Measurements from ENCODE around the gene CPEB3.
"Not testable (repeated sequence)": the region's sequence is repeated elsewhere in the genome, so short reads cannot be mapped to it uniquely, and the experiment has no call there.

The CPEB3 gene

DNA sequence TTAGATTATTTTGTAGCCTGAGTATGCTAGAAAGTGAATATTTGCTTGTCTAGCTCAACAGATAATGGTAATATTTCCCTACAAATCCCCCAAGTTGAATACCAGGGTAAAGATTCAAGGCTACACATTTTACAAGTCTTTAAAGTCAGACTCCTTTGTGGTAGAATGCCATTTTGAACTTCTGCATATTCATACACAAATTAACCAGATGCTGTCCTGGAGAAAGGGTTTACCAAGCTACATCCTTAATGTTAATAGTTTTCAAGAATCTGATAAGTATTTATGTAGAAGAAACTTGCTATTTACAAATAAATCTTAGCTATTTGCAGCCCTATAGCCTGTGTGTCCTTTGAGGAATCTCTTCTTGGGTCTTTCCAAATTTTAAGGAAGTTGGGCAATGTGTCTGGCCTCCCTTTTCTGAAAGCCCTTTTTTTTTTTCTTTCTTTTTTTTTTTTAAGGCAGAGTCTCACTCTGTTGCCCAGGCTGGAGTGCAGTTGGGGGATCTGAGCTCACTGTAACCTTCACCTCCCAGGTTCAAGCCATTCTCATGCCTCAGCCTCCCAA is 82.6 kb downstream of the CPEB3 start:
- no peak for DNase-seq

DNA sequence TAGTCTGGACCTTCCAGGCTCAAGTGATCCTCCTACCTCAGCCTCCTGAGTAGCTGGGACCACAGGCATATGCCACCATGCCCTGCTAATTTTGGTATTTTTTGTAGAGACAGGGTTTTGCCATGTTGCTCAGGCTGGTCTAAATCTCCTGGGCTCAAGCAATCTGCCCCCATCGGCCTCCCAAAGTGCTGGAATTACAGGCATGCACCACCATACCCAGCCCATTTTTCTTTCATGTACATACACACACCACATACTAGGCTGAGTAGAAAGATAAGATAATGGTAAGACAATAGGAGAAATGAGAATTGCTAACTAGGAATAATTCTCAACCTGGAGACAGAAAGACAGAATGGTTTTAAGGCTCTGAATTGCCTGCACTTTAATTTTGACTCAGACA is 83.8 kb downstream of the CPEB3 start:
- no peak for DNase-seq

DNA sequence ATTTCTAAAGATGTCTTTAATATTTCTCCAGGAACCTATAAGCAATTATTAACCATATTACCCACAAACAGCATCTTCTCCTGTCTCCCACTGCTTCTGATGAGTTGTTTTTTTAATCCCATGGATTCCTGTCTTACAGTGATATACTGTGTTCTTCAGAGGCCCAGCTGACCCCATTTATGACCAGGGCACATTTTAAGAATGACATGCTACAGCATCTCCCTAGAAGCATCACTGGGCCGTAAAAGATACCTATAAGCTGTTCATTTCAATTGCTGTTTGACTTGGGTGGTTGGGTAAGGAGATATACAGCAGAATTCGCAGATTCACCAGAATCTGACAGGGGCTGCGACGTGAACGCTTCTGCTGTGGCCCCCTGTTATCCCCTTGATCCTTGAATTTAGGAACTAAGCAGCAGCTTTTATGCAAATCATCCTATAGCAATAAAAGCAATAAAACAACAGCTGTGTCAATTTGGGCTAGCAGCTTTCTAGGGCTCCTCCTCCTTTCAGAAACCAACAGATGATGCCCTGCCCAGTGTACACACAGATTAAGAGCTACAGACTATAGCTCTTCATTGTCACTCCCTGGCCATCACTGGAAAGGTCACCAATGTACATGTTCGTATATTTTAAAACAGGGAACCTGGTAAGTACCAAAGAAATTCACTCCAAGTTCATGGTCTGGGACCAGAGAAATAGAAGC is 86.8 kb downstream of the CPEB3 start:
- no peak for DNase-seq

DNA sequence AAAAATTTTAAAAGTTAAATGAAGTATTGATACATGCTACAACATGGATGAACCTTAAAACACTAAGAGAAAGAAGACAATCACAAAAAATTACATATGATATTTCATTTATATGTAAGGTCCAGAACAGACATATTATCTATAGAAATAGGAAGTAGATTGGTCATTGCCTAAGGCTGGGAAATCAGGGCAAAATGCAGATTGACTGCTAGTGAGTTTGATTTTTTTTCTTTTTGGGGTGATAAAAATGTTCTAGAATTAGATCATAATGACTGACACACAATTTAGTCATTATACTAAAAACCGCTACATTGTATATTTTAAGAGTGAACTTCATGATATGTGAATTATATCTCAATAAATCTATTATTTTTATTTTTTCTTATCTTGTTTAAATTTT is 88.3 kb downstream of the CPEB3 start:
- DNase-seq, result no peak

DNA sequence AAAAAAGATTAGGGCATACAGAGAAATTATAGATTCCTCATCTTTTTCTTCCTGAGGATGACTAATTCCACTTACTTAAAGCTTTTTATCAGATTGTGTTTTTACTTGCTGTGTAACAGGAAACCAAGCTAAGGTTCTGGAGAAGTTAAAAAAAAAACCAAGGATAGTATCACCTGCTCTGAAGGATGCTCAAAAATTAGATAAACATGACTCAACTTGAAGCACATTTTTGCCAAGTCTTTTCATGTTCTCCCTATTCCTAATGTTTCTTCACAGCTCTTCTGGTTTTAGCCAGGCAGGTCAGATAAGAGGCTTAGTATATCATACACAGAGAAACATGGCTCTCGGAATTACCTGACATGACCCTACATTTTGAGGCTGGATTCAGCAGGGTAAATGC is 90.3 kb downstream of the CPEB3 start:
- no peak for DNase-seq

DNA sequence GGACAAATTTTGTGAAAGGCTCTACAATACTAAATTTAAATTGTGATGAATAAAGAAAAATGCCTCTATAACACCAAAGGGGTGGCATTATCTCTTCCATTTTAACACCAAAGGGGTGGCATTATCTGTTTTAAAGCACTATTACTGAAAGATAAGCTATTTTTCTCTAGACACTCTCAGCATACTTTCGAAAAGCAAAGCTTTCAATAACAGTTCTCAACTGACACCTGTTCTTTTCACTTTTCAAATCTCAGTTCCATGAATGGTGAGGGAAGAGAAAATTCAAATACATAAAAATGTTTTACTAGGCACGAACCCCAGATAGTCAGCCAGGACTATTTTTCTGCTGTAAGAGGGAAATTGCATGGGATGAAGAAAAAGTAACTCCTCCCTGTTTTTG is 103.8 kb downstream of the CPEB3 start:
- no peak for DNase-seq

DNA sequence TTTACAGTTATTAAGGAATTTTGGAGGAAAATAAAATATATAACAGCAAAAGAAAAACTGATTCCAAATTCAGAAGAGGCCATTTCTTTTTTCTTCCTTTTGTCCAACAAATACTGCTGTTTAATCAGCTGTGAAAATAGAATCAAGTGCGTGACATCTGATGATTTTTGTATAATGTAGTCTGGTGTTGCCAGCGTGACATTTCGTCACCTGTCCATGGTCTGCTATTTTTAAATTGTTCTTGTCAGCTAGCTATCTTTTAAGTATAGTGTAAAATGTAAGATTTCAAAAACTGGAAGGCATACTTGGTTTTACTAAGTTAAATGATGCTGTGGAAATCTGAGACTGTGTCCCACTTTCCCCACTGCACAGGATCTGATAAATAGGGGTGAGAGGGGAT is 105.9 kb downstream of the CPEB3 start:
- no peak for DNase-seq

DNA sequence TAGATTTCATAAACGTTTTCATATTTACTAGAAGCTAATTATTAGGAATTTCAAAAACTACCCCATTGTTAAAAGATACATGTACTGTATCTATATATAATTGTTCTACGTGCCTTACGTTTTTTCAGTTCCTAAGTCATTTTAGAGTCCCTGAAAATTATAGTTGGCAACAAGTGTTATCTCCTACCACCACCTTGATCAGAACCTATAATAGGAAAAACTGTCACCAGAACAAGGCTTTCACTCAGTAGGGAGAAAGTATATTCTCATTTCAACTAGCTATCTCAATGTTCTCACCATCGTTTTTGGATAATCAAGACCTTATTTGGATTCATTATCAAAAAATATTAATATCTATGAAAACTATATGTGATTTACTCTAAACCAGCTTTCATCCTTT is 107.7 kb downstream of the CPEB3 start:
- DNase-seq, result no peak

DNA sequence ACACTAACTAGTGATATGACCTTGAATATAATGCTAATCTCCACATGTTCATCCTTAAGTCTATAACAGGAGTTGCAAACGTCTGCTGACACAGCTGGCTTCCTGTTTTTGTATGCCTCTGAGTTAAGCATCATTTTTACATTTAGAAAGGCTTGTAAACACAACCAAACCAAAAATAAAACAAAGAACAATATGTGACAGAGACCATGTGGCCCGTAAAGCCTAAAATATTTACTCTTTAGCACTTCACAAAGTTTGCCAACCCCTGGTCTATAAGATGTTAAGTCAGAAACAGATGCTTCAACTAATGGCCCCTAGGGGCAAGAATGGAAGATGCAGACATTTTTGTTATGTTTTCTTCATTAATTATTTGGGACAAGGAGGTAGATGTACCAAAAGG is 109.3 kb downstream of the CPEB3 start:
- DNase-seq, result no peak

DNA sequence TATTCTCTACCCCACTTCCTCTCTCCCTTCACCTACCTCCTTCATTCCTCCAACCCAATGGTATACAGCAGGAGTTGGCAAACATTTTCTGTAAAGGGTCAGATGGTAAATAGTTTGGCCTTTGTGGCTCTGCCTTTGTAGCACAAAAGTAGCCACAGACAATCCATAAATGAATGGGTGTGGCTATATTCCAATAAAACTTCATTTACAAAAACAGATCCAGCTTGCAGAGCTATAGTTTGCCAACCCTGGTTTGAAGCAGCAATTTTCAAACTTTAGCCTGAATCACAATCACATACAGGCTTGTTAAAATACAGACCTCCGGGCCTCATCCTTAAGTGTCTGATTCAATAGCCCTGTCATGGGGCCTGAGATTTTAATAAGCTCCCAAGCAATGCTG is 110.5 kb downstream of the CPEB3 start:
- DNase-seq, result no peak

DNA sequence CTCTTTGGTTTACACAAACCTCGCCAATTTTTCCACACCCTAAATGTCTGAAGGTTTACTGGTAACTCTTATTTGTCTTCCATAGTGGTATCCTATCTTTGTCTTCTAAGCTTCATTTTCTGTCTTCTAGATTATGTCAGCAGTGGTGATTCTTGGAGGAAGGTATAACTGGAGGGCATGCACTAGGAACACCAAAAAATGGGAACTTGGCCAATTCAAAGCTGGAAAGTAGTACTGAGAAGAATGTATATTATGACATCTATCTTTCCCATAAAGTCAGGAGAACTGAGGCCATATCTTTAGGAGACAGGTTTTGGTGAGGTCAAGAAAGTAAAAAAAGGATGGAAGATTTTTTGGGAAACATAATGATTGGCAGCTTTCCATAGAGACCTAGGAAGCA is 113.3 kb downstream of the CPEB3 start:
- no peak for DNase-seq

DNA sequence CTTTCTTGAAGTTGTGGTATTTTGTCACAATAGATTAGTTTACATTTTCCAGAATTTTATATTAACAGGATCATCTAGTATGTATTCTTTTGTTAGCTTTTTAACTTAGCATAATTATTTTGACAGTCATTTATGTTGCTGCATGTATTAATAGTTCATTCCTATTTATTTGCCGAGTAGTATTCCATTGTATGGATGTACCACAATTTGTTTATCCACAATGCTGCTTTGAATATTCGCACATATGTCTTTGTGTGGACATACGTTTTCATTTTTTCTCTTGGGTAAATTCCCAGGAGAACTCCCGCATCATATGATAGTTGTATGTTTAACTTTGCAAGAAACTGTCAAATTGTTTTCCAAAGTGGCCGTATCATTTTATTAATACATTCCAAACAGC is 115.7 kb downstream of the CPEB3 start:
- DNase-seq, result no peak

DNA sequence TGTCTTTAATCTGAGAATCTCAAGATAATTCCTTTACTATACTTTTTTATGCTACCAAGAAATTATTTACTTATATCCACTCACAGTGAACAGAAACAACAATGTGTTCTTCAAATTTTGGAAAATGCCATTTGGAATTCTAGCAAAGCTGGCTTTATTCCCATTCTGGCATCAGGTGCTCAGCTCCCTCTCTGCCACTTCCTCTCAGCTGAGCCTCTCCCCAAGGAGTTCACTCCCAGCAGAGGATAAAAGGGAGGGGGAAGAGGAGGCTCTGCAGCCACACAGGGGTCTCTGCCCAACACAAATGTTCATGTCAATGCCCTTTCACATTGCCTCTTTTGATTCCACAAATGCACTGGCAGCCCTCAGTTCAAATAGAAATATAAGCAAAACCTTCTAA is 116.9 kb downstream of the CPEB3 start:
- DNase-seq, result no peak

DNA sequence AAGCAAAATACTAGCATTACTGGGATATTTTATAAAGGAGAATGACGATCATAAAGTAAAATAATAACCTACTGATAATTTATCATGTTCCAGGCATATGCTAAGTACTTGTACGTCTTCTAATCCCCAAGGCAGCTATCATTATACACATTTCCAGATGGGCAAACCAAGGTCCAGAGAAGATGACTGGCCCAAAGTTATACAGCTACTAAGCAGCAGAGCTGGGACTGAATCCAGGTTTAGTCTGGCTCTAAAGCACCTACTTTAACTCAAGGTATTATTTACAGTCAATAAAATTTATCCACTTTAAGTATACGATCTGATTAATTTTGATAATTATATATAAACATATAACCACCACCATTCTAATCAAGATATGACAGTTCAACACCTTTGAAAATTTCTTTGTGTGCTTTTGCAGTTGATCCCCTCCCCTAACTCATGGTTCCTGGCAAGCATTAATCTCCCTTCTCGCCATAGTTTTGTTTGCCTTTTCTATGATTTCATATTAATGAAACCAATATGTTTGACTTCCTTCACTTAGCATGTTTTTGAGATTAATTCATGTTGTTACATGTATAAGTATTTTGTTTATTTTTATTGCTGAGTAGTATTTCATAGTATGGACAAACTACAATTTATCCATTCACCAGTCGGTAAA is 126.7 kb downstream of the CPEB3 start:
- DNase-seq, result no peak

DNA sequence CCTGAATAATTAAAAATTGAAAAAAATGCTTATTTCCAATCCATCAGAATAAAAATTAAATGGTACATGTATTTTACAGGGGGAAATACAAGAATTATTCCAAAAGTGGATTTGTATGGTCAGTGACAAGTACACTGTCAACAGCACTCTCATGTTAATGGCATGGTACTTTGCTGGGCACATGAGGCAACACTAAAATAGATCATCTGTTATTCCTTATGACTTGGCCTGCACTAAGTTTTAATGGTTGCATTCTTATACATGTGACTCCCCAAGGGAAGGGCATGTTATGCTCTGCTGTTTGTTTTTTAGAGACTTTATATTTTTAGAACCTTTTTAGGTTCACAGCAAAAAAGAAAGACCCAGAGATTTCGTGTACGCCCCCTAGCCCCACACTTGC is 128.3 kb downstream of the CPEB3 start:
- DNase-seq, result no peak

DNA sequence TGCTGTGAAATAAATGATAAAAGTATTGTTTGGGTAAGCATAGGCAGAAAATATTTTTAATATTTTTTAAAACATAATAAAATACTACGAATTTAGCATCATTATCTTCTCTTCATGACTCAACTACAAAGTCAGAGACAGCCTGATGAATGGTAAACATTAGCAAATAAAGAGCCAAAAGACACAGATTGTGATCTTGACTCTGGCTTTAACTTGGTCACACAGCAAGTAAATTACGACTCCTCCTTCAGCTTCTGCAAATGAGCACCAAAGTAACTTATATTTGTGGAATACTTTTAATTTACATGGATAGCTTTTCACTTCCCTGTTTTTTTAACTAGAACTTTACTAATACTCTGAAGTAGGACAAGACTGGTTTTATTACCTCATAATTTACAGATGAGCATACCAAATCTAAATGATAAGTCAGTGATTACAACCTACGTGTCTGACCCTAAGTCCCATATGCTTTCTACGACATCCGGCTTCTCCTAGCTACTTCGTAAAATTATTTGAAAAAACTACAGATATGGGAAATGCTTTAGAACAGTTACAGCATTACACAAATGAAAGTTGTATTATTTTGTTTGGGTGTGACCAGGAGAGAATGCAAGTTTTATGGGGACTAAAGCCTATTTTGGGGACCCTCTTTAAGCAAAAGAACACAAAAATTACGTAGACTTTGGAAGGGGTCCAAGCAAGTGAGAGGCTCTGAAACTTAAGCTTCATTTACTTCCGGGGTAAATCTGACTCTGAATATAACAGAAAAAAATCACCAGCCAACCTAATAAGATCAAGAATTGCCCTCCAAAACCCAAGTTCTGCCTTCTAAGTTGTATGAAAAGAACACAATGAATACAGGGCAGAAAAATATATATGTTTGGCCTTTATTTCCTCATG is 133.8 kb downstream of the CPEB3 start:
- no peak for DNase-seq

DNA sequence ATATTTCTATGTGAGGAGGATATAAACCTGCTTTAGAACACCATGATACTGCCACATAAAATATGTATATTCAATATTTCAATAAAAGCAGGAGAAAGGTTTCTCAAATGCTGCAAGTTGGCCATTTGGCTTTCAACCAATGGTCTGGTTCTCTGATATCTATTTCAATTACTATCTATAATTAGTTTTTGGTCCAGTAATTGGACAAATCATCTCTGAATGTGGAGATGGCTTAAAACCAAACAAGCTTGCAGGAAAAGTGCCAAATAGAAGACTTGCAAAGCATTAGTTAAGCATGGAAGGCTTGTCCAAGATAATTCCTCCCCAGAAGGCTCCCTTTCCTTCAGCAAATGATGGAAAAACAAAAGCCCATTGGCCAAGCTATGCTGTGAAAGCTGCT is 140.1 kb downstream of the CPEB3 start:
- DNase-seq, result no peak

DNA sequence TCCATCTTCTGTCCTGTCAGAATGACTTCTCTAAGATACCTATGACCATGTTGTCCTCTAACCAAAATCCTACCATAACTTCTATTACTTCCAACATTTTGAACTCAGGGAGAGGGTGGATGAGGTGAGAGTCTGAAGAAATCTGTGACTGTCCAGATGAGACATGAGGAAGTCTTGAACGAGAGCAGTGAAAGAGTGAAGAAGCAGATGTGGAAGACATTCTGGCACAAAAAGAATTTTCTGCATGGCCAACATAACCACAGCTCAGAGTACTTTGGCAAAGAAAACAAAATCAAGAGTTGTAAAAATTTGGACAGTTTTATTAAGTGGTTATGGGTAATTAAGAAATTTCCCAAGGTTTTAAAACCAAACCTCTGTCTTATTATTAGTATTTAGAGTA is 141.6 kb downstream of the CPEB3 start:
- no peak for DNase-seq

DNA sequence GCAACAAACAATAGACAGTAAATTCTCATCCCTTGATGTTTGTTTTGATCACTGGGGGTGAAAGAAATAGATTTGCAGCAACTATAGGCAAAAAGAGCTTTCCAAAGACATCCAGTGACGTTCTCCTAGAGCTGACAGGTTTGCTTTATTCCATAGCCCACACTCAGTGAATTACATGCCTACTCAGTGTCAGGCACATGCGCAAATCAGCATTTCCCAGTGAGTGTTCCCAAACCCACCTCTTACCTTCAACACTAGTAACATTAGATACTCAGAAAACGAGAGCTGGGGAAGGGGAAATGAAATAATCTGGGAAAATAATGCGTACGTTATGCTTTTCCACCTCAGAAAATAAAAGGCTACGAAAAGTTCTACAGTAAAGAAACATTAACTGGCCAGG is 144.1 kb downstream of the CPEB3 start:
- no peak for DNase-seq

DNA sequence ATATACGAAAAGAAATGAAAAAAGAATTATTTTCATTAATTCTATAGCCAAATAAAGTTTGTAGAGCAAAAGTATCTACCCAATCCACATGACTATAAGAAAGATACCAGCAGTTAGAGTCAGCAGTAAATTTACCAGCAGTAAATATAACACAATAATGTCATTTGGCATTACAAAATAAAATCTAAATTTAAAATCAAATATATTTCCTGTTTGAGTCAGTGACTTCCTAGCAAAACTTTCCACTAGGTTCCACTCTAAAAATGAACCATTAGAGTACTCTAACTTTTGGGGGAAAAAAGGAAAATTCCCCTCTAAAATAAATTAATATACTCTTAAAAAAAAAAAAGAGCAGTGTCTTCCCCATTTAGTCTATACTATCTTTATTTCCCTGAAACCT is 144.8 kb downstream of the CPEB3 start:
- no peak for DNase-seq

DNA sequence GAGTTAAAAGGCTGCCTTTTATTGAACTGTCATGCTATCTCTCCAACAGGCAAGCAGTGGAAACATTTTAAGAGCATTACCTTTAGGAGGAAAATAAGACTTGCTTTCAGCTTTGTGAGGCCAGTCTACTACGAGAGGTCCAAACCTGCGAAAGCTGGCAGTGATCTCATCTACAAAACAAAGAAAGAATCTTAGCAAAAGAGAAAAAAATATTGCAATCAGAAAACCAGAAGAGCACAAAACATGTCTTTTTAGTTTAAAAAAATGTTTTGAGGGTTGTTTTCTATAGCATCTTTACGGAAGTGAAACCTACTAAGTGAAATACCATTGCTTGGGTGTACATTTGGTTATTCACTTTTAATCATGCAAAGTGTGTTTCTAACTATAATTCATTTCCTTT is 147.9 kb downstream of the CPEB3 start:
- DNase-seq, result no peak

DNA sequence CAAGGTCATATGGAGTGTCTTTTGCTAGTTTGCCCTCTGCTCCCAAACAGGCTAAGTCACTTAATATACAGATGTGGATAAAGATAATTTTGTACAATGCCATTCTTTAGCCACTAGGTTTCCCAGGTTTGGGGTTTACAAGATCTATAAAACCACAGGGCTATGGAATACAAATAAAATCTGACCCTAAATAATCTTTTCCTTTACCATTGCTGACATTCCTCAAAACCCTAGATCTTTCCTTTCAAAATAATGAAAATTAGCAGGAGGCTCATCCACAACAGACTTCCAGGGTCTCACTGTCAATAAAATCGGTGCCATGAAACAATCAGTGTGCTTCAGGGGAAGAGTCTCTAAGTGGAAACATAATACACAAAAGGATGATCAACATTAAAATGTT is 148.4 kb downstream of the CPEB3 start:
- DNase-seq, result no peak

DNA sequence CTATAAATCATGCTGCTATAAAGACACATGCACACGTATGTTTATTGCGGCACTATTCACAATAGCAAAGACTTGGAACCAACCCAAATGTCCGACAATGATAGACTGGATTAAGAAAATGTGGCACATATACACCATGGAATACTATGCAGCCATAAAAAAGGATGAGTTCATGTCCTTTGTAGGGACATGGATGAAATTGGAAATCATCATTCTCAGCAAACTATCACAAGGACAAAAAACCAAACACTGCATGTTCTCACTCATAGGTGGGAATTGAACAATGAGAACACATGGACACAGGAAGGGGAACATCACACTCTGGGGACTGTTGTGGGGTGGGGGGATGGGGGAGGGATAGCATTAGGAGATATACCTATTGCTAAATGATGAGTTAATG is 149.7 kb downstream of the CPEB3 start:
- DNase-seq, result not testable (repeated sequence)

DNA sequence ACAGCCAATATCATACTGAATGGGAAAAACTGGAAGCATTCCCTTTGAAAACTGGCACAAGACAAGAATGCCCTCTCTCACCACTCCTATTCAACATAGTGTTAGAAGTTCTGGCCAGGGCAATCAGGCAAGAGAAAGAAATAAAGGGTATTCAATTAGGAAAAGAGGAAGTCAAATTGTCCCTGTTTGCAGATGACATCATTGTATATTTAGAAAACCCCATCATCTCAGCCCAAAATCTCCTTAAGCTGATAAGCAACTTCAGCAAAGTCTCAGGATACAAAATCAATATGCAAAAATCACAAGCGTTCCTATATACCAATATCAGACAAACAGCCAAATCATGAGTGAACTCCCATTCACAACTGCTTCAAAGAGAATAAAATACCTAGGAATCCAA is 156.8 kb downstream of the CPEB3 start:
- DNase-seq, result not testable (repeated sequence)

All from stimulated activated naive CD4-positive, alpha-beta T cell treated with Interleukin-2 at 50 U/mL for 16 hours (primary cell).